BLaER1 (cell line): Measurements from ENCODE around the gene MGAT3.

ENCODE experiments used
- H3K27ac ChIP-seq: shearing (Covaris generic); formaldehyde crosslinking; 2 replicates; pipeline ENCODE4 v1.8.1; 2022
- H3K27me3 ChIP-seq: shearing (Covaris generic); formaldehyde crosslinking; 2 replicates; pipeline ENCODE4 v1.8.1; 2022
- H3K36me3 ChIP-seq: shearing (Covaris generic); formaldehyde crosslinking; 2 replicates; pipeline ENCODE4 v1.8.1; 2022
- H3K4me1 ChIP-seq: shearing (Covaris generic); formaldehyde crosslinking; 2 replicates; pipeline ENCODE4 v1.8.1; 2022
- H3K4me2 ChIP-seq: shearing (Covaris generic); formaldehyde crosslinking; 2 replicates; pipeline ENCODE4 v1.8.1; 2022
- H3K4me3 ChIP-seq: shearing (Covaris generic); formaldehyde crosslinking; 2 replicates; pipeline ENCODE4 v1.8.1; 2022
- H3K9ac ChIP-seq: shearing (Covaris generic); formaldehyde crosslinking; 2 replicates; pipeline ENCODE4 v1.8.1; 2022
- H3K9me3 ChIP-seq: shearing (Covaris generic); formaldehyde crosslinking; 2 replicates; pipeline ENCODE4 v1.8.1; 2022
- H4K20me1 ChIP-seq: shearing (Covaris generic); formaldehyde crosslinking; 2 replicates; pipeline ENCODE4 v1.8.1; 2022
- Cebpa-rat ChIP-seq: shearing (Covaris generic); IDR thresholded peaks from 2 replicates; pipeline ENCODE4 v1.8.1; 2022

MGAT3 gene

GRCh38 chr22:39433476-39434242 is 23.2 kb upstream of the MGAT3 start:
- no peaks in the 10 kb centered on the region for H3K27me3 ChIP-seq
- no peak overlapping the region for H3K27ac ChIP-seq
- H3K4me2 ChIP-seq, result peak overlapping the region; percentile 41
- H4K20me1 ChIP-seq, result no peaks in the 10 kb centered on the region
- no peak overlapping the region for H3K4me3 ChIP-seq
- no peaks in the 10 kb centered on the region for H3K9me3 ChIP-seq
- H3K9ac ChIP-seq, result no peak overlapping the region
- no peak for TF ChIP-seq Cebpa-rat
- peaks cover 59% of the 10 kb centered on the region for H3K36me3 ChIP-seq
- H3K4me1 ChIP-seq, result peaks cover 67% of the 10 kb centered on the region

GRCh38 chr22:39434243-39434653 is 22.6 kb upstream of the MGAT3 start:
- TF ChIP-seq Cebpa-rat, result no peak
- no peak overlapping the region for H3K9ac ChIP-seq
- 0 out of 2 replicates have a peak overlapping the region, but pooled peaks have one; percentile 83 for H3K4me2 ChIP-seq
- H3K4me1 ChIP-seq, result peaks cover 69% of the 10 kb centered on the region
- no peaks in the 10 kb centered on the region for H3K27me3 ChIP-seq
- no peaks in the 10 kb centered on the region for H3K9me3 ChIP-seq
- peaks cover 53% of the 10 kb centered on the region for H3K36me3 ChIP-seq
- no peak overlapping the region for H3K4me3 ChIP-seq
- no peak overlapping the region for H3K27ac ChIP-seq
- H4K20me1 ChIP-seq, result no peaks in the 10 kb centered on the region

GRCh38 chr22:39434721-39435120 is 22.1 kb upstream of the MGAT3 start:
- Histone ChIP-seq H3K4me1 (peaks cover 69% of the 10 kb centered on the region), H3K9ac (no peak overlapping the region), H3K9me3 (no peaks in the 10 kb centered on the region), H4K20me1 (no peaks in the 10 kb centered on the region), H3K27me3 (no peaks in the 10 kb centered on the region), H3K27ac (no peak overlapping the region), H3K4me2 (peak overlapping the region; percentile 83; the same call in 1 of the 2 replicates), H3K36me3 (peaks cover 49% of the 10 kb centered on the region), H3K4me3 (no peak overlapping the region)
- no peak for TF ChIP-seq Cebpa-rat

- Histone ChIP-seq H3K27me3 (no peaks in the 10 kb centered on the region), H4K20me1 (no peaks in the 10 kb centered on the region), H3K4me1 (peaks cover 69% of the 10 kb centered on the region), H3K27ac (0 out of 2 replicates have a peak overlapping the region, but pooled peaks have one; percentile 13), H3K4me3 (no peak overlapping the region), H3K9me3 (no peaks in the 10 kb centered on the region), H3K36me3 (peaks cover 40% of the 10 kb centered on the region), H3K4me2 (peak overlapping the region; percentile 83), H3K9ac (no peak overlapping the region)
- TF ChIP-seq Cebpa-rat, result no peak
These were observed 21.2 kb upstream of the MGAT3 start for GRCh38 chr22:39435616-39436015.

GRCh38 chr22:39437791-39438704 is 18.8 kb upstream of the MGAT3 start:
- H3K4me1 ChIP-seq, result peaks cover 60% of the 10 kb centered on the region
- no peaks in the 10 kb centered on the region for H3K9me3 ChIP-seq
- H3K4me3 ChIP-seq, result no peak overlapping the region
- 0 out of 2 replicates have a peak overlapping the region, but pooled peaks have one; percentile 27 for H3K9ac ChIP-seq
- H3K27ac ChIP-seq, result peak overlapping the region; percentile 31; the same call in 1 of the 2 replicates
- TF ChIP-seq Cebpa-rat, result no peak
- H3K4me2 ChIP-seq, result peak overlapping the region; percentile 83
- no peaks in the 10 kb centered on the region for H3K27me3 ChIP-seq
- H4K20me1 ChIP-seq, result no peaks in the 10 kb centered on the region
- peaks cover 16% of the 10 kb centered on the region; the same call in 1 of the 2 replicates for H3K36me3 ChIP-seq

GRCh38 chr22:39439170-39439569 is 17.6 kb upstream of the MGAT3 start:
- Histone ChIP-seq H3K9ac (no peak overlapping the region), H3K27me3 (no peaks in the 10 kb centered on the region), H4K20me1 (no peaks in the 10 kb centered on the region), H3K4me1 (peaks cover 66% of the 10 kb centered on the region), H3K36me3 (peaks cover 7% of the 10 kb centered on the region; the same call in 1 of the 2 replicates), H3K4me2 (no peak overlapping the region), H3K9me3 (no peaks in the 10 kb centered on the region), H3K27ac (no peak overlapping the region), H3K4me3 (no peak overlapping the region)
- no peak for TF ChIP-seq Cebpa-rat

GRCh38 chr22:39443398-39443797 is 13.4 kb upstream of the MGAT3 start:
- Histone ChIP-seq H3K9ac (no peak overlapping the region), H3K4me3 (no peak overlapping the region)

GRCh38 chr22:39444247-39444800 is 12.5 kb upstream of the MGAT3 start:
- Histone ChIP-seq H3K4me1 (peaks cover 75% of the 10 kb centered on the region), H3K36me3 (no peaks in the 10 kb centered on the region), H4K20me1 (no peaks in the 10 kb centered on the region), H3K9me3 (no peaks in the 10 kb centered on the region), H3K9ac (0 out of 2 replicates have a peak overlapping the region, but pooled peaks have one; percentile 60), H3K27me3 (no peaks in the 10 kb centered on the region), H3K27ac (peak overlapping the region; percentile 82), H3K4me3 (no peak overlapping the region), H3K4me2 (peak overlapping the region; percentile 92)
- no peak for TF ChIP-seq Cebpa-rat

More at GRCh38 chr22:39443398-39443797, 13.4 kb upstream of the MGAT3 start:
- TF ChIP-seq Cebpa-rat, result no peak
- Histone ChIP-seq H4K20me1 (no peaks in the 10 kb centered on the region), H3K9me3 (no peaks in the 10 kb centered on the region), H3K27ac (no peak overlapping the region), H3K27me3 (no peaks in the 10 kb centered on the region), H3K36me3 (no peaks in the 10 kb centered on the region), H3K4me1 (peaks cover 70% of the 10 kb centered on the region), H3K4me2 (0 out of 2 replicates have a peak overlapping the region, but pooled peaks have one; percentile 3)

GRCh38 chr22:39444937-39445465 is 11.8 kb upstream of the MGAT3 start:
- no peaks in the 10 kb centered on the region for H3K9me3 ChIP-seq
- peaks cover 81% of the 10 kb centered on the region for H3K4me1 ChIP-seq
- H3K27ac ChIP-seq, result peak overlapping the region; percentile 82
- H3K4me3 ChIP-seq, result no peak overlapping the region
- no peaks in the 10 kb centered on the region for H4K20me1 ChIP-seq
- H3K36me3 ChIP-seq, result no peaks in the 10 kb centered on the region
- peak overlapping the region; percentile 92 for H3K4me2 ChIP-seq
- no peak for TF ChIP-seq Cebpa-rat
- H3K27me3 ChIP-seq, result no peaks in the 10 kb centered on the region
- peak overlapping the region; percentile 60 for H3K9ac ChIP-seq
